ENCODE measurements around the gene BPIFB4. TPM values are rescaled to one million over a fixed set of nuclear protein-coding genes. Genes with fewer than 3 reads are reported as not detected.

BPIFB4 gene
- total and polyA plus RNA-seq, 2 donors (not counting 1 experiment from before 2014, with no cell fraction given) = not detected

DNA sequence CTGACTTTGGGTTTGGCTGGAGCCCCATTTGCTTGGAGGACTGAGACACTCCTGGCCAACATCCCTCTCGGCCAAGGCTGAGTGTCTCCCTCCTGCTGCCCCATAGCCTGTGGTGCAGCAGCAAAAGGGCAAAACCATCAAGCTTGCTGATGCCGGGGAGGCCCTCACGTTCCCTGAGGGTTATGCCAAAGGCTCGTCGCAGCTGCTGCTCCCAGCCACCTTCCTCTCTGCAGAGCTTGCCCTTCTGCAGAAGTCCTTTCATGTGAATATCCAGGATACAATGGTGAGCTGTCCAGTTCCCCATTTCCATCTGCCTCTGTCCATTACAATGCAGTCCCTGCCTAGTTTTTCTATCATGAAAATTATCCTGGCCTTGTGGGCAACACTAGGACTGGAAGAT lies 42.0 kb upstream of the BPIFB4 start:
- H3K4me2 ChIP-seq (replicated peaks; ENCODE audit: low read depth, low read length, poor library complexity, severe bottlenecking) = no peak overlapping the region
- H2AFZ ChIP-seq (ENCODE audit: insufficient read depth, low read depth, low read length, poor library complexity, severe bottlenecking) = no peak overlapping the region
- H4K20me1 ChIP-seq (ENCODE audit: control insufficient read depth, insufficient read depth, low read length, poor library complexity, severe bottlenecking) = no peaks in the 10 kb centered on the region
- H3K9ac ChIP-seq (ENCODE audit: low read length) = no peak overlapping the region
- peaks cover 19% of the 10 kb centered on the region for H3K27me3 Mint-ChIP-seq
- ATAC-seq (ENCODE audit: low read depth) = no peak
- no peak overlapping the region for H3K4me3 Mint-ChIP-seq
- no peaks in the 10 kb centered on the region for H3K79me2 ChIP-seq (ENCODE audit: control insufficient read depth, insufficient read depth, low read length)
- no peaks in the 10 kb centered on the region for H3K27me3 ChIP-seq (replicated peaks in 1 of 4; ENCODE audit: control extremely low read depth in 1 of 4, control insufficient read depth in 3 of 4, insufficient read depth in 4 of 4, low read length in 3 of 4)
- no peak overlapping the region for H3K27ac Mint-ChIP-seq
- H3K4me3 ChIP-seq (ENCODE audit: control extremely low read depth in 1 of 5, extremely low read depth in 1 of 5, insufficient read depth in 1 of 5, low read depth in 2 of 5, low read length in 4 of 5) = no peak overlapping the region
- POLR2A ChIA-PET = no interaction called here
- 68% methylated on average over 5 of the region's 5 CpGs for WGBS (ENCODE audit: insufficient coverage)
- H3K36me3 ChIP-seq (replicated peaks in 1 of 2; ENCODE audit: control extremely low read depth in 1 of 2, control insufficient read depth in 1 of 2, extremely low read depth in 1 of 2, insufficient read depth in 2 of 2, low read length in 1 of 2) = no peaks in the 10 kb centered on the region
- peaks cover 0 to 14% (median 4%) of the 10 kb centered on the region in 3 donors for H3K9me3 ChIP-seq (ENCODE audit: control extremely low read depth in 1 of 3, control insufficient read depth in 2 of 3, insufficient read depth in 1 of 3, low read length in 2 of 3)
- no peaks in the 10 kb centered on the region for H3K4me1 Mint-ChIP-seq
- CTCF ChIA-PET = no interaction called here
- H3K27ac ChIP-seq (ENCODE audit: low read length in 2 of 2) = no peak overlapping the region
- H3K9me3 Mint-ChIP-seq (ENCODE audit: insufficient read depth) = peaks cover 4% of the 10 kb centered on the region
- H3K4me1 ChIP-seq (ENCODE audit: control insufficient read depth in 2 of 2, insufficient read depth in 2 of 2, low read length in 2 of 2) = no peaks in the 10 kb centered on the region
- intact Hi-C loops (cut with micrococcal nuclease) = no loop called here
- TF ChIP-seq EZH2 (IDR thresholded peaks at IDR 0.05; ENCODE audit: borderline replicate concordance, insufficient read depth, low read depth, low read length, poor library complexity, severe bottlenecking) = no peak
- TF ChIP-seq, protein P1, sequence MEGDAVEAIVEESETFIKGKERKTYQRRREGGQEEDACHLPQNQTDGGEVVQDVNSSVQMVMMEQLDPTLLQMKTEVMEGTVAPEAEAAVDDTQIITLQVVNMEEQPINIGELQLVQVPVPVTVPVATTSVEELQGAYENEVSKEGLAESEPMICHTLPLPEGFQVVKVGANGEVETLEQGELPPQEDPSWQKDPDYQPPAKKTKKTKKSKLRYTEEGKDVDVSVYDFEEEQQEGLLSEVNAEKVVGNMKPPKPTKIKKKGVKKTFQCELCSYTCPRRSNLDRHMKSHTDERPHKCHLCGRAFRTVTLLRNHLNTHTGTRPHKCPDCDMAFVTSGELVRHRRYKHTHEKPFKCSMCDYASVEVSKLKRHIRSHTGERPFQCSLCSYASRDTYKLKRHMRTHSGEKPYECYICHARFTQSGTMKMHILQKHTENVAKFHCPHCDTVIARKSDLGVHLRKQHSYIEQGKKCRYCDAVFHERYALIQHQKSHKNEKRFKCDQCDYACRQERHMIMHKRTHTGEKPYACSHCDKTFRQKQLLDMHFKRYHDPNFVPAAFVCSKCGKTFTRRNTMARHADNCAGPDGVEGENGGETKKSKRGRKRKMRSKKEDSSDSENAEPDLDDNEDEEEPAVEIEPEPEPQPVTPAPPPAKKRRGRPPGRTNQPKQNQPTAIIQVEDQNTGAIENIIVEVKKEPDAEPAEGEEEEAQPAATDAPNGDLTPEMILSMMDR (IDR thresholded peaks at IDR 0.05) = no peak
- DNase-seq = no peak

DNA sequence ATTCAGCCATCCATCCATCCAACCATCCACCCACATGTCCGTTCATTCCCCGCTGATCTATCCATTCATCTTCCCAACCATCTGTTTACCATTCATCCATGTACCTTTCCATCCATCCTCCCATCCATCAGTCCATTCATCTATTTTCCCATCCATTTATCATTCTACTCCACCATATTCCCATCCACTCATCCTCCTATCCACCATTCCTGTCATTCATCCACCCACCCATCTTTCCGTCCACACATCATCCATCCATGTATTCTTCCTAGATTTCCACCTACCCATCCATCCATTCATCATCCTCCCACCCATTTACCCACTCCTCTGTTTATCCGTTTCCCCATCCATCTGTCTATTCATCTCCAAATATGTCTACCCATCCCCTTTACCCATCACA lies 41.2 kb upstream of the BPIFB4 start:
- H3K27ac ChIP-seq (ENCODE audit: low read length in 2 of 2) = no peak overlapping the region
- Mint-ChIP-seq H3K9me3 (ENCODE audit: insufficient read depth) (peaks cover 2% of the 10 kb centered on the region), H3K4me3 (no peak overlapping the region), H3K4me1 (no peaks in the 10 kb centered on the region), H3K27me3 (peaks cover 12% of the 10 kb centered on the region), H3K27ac (no peak overlapping the region)
- no peaks in the 10 kb centered on the region for H3K4me1 ChIP-seq (ENCODE audit: control insufficient read depth in 2 of 2, insufficient read depth in 2 of 2, low read length in 2 of 2)
- TF ChIP-seq, protein P1 (IDR thresholded peaks at IDR 0.05) = no peak
- no peak for TF ChIP-seq EZH2 (IDR thresholded peaks at IDR 0.05; ENCODE audit: borderline replicate concordance, insufficient read depth, low read depth, low read length, poor library complexity, severe bottlenecking)
- no peaks in the 10 kb centered on the region for H3K79me2 ChIP-seq (ENCODE audit: control insufficient read depth, insufficient read depth, low read length)
- H4K20me1 ChIP-seq (ENCODE audit: control insufficient read depth, insufficient read depth, low read length, poor library complexity, severe bottlenecking) = no peaks in the 10 kb centered on the region
- POLR2A ChIA-PET = no interaction called here
- no peak overlapping the region for H3K9ac ChIP-seq (ENCODE audit: low read length)
- H3K4me3 ChIP-seq (ENCODE audit: control extremely low read depth in 1 of 5, extremely low read depth in 1 of 5, insufficient read depth in 1 of 5, low read depth in 2 of 5, low read length in 4 of 5) = no peak overlapping the region
- 99% methylated on average over 4 of the region's 4 CpGs for WGBS (ENCODE audit: insufficient coverage)
- intact Hi-C loops (cut with micrococcal nuclease) = no loop called here
- DNase-seq (no peak), ATAC-seq (ENCODE audit: low read depth) (no peak)
- H2AFZ ChIP-seq (ENCODE audit: insufficient read depth, low read depth, low read length, poor library complexity, severe bottlenecking) = no peak overlapping the region
- no peaks in the 10 kb centered on the region for H3K27me3 ChIP-seq (replicated peaks in 1 of 4; ENCODE audit: control extremely low read depth in 1 of 4, control insufficient read depth in 3 of 4, insufficient read depth in 4 of 4, low read length in 3 of 4)
- H3K36me3 ChIP-seq (replicated peaks in 1 of 2; ENCODE audit: control extremely low read depth in 1 of 2, control insufficient read depth in 1 of 2, extremely low read depth in 1 of 2, insufficient read depth in 2 of 2, low read length in 1 of 2) = no peaks in the 10 kb centered on the region
- H3K4me2 ChIP-seq (replicated peaks; ENCODE audit: low read depth, low read length, poor library complexity, severe bottlenecking) = no peak overlapping the region
- CTCF ChIA-PET = no interaction called here
- peaks cover 0 to 7% (median 3%) of the 10 kb centered on the region in 3 donors for H3K9me3 ChIP-seq (ENCODE audit: control extremely low read depth in 1 of 3, control insufficient read depth in 2 of 3, insufficient read depth in 1 of 3, low read length in 2 of 3)
